ENCODE measurements around the gene SYNGR3. TPM values are rescaled to one million over a fixed set of nuclear protein-coding genes. Genes with fewer than 3 reads are reported as not detected.

The SYNGR3 gene
- total and polyA plus RNA-seq, 2 donors (not counting 1 experiment from before 2014, with no cell fraction given) = 1.8 TPM

DNA sequence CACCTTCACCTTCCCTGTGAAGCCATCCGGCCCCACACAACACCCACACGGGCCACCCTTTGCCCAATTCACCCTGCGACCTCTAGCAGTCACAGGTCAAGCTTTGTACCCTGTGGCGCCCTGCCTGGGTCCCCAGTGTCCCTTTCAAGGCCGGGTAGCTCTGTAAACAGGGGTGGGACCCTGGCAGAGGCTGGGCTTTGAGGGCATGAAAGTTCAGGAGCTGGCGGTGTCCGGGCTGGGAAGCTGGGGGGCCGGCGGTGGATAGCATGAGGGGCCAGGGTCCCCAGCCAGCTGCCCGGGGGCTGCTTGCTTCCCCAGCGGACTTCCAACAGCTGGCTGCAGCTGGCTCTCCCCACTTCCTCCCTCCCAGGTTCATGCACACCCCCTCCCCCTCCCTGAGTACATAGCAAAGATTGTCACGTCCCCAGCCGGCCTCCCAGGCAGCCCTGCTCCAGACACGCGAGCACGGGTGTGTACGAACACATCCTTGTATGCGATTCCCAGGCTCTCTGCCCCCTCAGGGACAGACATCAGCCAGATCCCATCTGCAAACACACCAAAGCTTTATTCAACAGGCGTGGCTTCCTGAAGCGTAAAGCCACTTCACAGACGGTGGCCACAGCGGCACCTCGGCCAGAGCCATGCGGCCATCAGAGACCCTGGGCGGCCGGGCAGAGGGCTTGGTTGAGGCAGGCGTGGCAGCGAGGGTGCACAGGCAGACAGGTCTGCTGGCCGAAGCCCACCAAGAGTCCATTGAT, 49.7 kb downstream of the SYNGR3 start:
- H3K27ac ChIP-seq (ENCODE audit: insufficient read depth, low read length) = peak overlapping the region; percentile 88
- H3K4me2 ChIP-seq (ENCODE audit: extremely low read depth, insufficient read depth, low read length) = peak overlapping the region; percentile 68
- H3K36me3 ChIP-seq (ENCODE audit: control insufficient read depth, insufficient read depth, low read length) = peaks cover 23% of the 10 kb centered on the region
- H3K4me3 ChIP-seq (replicated peaks in 1 of 4; ENCODE audit: control extremely low read depth in 1 of 4, insufficient read depth in 1 of 4, low read depth in 3 of 4, low read length in 4 of 4) = no peak overlapping the region
- H4K20me1 ChIP-seq (ENCODE audit: control insufficient read depth, extremely low read depth, insufficient read depth, low read length) = no peaks in the 10 kb centered on the region
- H3K27me3 ChIP-seq (ENCODE audit: control insufficient read depth, insufficient read depth, low read length) = no peaks in the 10 kb centered on the region
- H3K4me1 ChIP-seq (ENCODE audit: control insufficient read depth, extremely low read depth, insufficient read depth, low read length) = peaks cover 50% of the 10 kb centered on the region
- H3K9ac ChIP-seq (ENCODE audit: insufficient read depth, low read length) = peak overlapping the region; percentile 69
- no peak overlapping the region for H2AFZ ChIP-seq (ENCODE audit: low read length)
- peak; percentile 36 to 93 for DNase-seq (ENCODE audit: low read depth in 2 of 2)
- TF ChIP-seq EZH2 (IDR thresholded peaks at IDR 0.05; ENCODE audit: low read length, missing control alignments) = no peak
- TF ChIP-seq, protein P1, sequence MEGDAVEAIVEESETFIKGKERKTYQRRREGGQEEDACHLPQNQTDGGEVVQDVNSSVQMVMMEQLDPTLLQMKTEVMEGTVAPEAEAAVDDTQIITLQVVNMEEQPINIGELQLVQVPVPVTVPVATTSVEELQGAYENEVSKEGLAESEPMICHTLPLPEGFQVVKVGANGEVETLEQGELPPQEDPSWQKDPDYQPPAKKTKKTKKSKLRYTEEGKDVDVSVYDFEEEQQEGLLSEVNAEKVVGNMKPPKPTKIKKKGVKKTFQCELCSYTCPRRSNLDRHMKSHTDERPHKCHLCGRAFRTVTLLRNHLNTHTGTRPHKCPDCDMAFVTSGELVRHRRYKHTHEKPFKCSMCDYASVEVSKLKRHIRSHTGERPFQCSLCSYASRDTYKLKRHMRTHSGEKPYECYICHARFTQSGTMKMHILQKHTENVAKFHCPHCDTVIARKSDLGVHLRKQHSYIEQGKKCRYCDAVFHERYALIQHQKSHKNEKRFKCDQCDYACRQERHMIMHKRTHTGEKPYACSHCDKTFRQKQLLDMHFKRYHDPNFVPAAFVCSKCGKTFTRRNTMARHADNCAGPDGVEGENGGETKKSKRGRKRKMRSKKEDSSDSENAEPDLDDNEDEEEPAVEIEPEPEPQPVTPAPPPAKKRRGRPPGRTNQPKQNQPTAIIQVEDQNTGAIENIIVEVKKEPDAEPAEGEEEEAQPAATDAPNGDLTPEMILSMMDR (conservative IDR thresholded peaks at IDR 0.05 in 1 of 2, IDR thresholded peaks at IDR 0.05 in 1 of 2; ENCODE audit: low read depth in 1 of 2, low read length in 2 of 2) = no peak
- H3K9me3 ChIP-seq (ENCODE audit: control insufficient read depth, insufficient read depth, low read depth, low read length) = no peaks in the 10 kb centered on the region
- peaks cover 14% of the 10 kb centered on the region for H3K79me2 ChIP-seq (ENCODE audit: control insufficient read depth, insufficient read depth, low read length)

DNA sequence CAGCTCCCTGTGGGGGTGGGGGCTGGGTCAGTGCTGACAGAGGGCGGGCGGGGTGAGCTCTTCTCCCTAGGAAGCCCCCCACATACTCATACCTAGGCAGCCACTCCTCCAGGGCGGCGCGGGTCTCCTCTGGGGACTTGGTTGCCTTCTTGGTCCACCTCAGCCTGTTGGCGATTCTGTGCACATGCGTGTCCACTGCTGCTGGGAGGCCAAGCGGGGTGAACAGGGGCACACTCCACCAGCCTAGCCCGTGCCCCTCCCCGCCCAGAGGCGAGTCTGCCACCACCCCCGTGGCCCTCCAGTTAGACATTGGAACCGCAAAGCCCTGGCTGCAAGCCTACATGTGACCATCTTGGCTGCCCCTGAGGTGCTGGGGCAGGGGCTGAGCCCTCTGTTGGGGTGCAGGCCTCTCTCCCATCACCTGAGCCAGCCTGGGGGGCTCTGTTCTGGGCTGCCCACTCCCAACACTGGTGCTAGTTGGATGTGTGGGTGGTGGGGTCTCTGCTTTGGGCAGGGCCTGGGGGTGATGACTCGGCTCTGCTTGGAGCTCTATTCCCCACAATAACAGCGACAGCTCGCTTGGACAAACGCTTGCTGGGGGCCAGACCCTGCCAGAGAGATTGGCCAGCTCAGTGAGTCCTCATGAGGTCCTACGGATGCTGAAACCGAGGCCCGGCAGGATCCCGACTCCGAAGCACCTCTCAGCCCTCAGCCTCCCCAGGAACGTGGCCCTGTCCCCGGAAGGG, 50.4 kb downstream of the SYNGR3 start:
- no peaks in the 10 kb centered on the region for H4K20me1 ChIP-seq (ENCODE audit: control insufficient read depth, extremely low read depth, insufficient read depth, low read length)
- no peaks in the 10 kb centered on the region for H3K9me3 ChIP-seq (ENCODE audit: control insufficient read depth, insufficient read depth, low read depth, low read length)
- peak overlapping the region; percentile 69 for H3K9ac ChIP-seq (ENCODE audit: insufficient read depth, low read length)
- no peak for DNase-seq (ENCODE audit: low read depth in 2 of 2)
- H3K4me3 ChIP-seq (replicated peaks in 1 of 4; ENCODE audit: control extremely low read depth in 1 of 4, insufficient read depth in 1 of 4, low read depth in 3 of 4, low read length in 4 of 4) = no peak overlapping the region
- peaks cover 9% of the 10 kb centered on the region for H3K79me2 ChIP-seq (ENCODE audit: control insufficient read depth, insufficient read depth, low read length)
- peak overlapping the region; percentile 88 for H3K27ac ChIP-seq (ENCODE audit: insufficient read depth, low read length)
- H3K36me3 ChIP-seq (ENCODE audit: control insufficient read depth, insufficient read depth, low read length) = peaks cover 23% of the 10 kb centered on the region
- no peak for TF ChIP-seq EZH2 (IDR thresholded peaks at IDR 0.05; ENCODE audit: low read length, missing control alignments)
- TF ChIP-seq, protein P1 (conservative IDR thresholded peaks at IDR 0.05 in 1 of 2, IDR thresholded peaks at IDR 0.05 in 1 of 2; ENCODE audit: low read depth in 1 of 2, low read length in 2 of 2) = no peak
- no peaks in the 10 kb centered on the region for H3K27me3 ChIP-seq (ENCODE audit: control insufficient read depth, insufficient read depth, low read length)
- H3K4me2 ChIP-seq (ENCODE audit: extremely low read depth, insufficient read depth, low read length) = no peak overlapping the region
- peaks cover 44% of the 10 kb centered on the region for H3K4me1 ChIP-seq (ENCODE audit: control insufficient read depth, extremely low read depth, insufficient read depth, low read length)
- H2AFZ ChIP-seq (ENCODE audit: low read length) = no peak overlapping the region

DNA sequence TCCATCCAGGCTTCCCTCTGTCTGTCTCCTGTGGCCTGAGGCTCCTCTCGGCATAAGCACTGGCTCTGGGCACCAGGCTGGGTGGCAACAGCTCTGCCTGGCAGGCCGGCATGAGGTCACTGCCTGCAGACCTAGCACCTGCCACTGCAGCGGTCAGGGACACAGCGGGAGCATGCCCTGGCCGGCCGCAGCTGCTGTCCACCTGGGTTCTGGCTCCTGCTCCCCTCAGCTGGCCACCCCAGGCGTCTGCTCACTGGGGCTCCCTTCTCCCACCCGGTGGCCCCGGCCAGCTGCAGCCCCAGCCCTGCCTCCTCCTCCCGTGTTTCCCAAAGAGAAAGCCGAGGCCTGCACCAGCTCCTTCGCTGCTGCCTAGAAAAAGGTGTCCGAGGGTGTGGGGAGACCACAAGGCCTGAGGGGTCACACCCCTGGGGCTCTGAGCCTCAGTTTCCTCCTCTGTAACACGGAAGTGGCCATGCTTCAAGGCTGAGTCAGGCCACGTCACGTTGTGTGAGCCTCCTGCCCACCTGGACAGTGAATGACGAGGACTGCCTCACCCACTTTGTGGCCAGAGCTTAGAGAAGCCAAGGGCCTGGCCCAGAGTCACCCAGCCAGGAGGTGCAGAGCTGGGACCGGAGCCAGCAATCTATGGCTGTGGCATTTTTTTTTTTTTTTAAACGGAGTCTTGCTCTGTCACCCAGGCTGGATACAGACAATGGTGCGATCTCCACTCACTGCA, 51.2 kb downstream of the SYNGR3 start:
- H3K36me3 ChIP-seq (ENCODE audit: control insufficient read depth, insufficient read depth, low read length) = peaks cover 23% of the 10 kb centered on the region
- H3K27me3 ChIP-seq (ENCODE audit: control insufficient read depth, insufficient read depth, low read length) = no peaks in the 10 kb centered on the region
- no peaks in the 10 kb centered on the region for H4K20me1 ChIP-seq (ENCODE audit: control insufficient read depth, extremely low read depth, insufficient read depth, low read length)
- peak overlapping the region; percentile 10 for H3K9ac ChIP-seq (ENCODE audit: insufficient read depth, low read length)
- DNase-seq (ENCODE audit: low read depth in 2 of 2) = peak in 1 of 2 donors; percentile 74
- TF ChIP-seq, protein P1 (conservative IDR thresholded peaks at IDR 0.05 in 1 of 2, IDR thresholded peaks at IDR 0.05 in 1 of 2; ENCODE audit: low read depth in 1 of 2, low read length in 2 of 2) = no peak
- TF ChIP-seq EZH2 (IDR thresholded peaks at IDR 0.05; ENCODE audit: low read length, missing control alignments) = no peak
- no peak overlapping the region for H3K4me2 ChIP-seq (ENCODE audit: extremely low read depth, insufficient read depth, low read length)
- no peak overlapping the region for H3K4me3 ChIP-seq (replicated peaks in 1 of 4; ENCODE audit: control extremely low read depth in 1 of 4, insufficient read depth in 1 of 4, low read depth in 3 of 4, low read length in 4 of 4)
- no peaks in the 10 kb centered on the region for H3K9me3 ChIP-seq (ENCODE audit: control insufficient read depth, insufficient read depth, low read depth, low read length)
- peaks cover 9% of the 10 kb centered on the region for H3K79me2 ChIP-seq (ENCODE audit: control insufficient read depth, insufficient read depth, low read length)
- no peak overlapping the region for H2AFZ ChIP-seq (ENCODE audit: low read length)
- peak overlapping the region; percentile 88 for H3K27ac ChIP-seq (ENCODE audit: insufficient read depth, low read length)
- peaks cover 39% of the 10 kb centered on the region for H3K4me1 ChIP-seq (ENCODE audit: control insufficient read depth, extremely low read depth, insufficient read depth, low read length)

All from fibroblast of lung (primary cell).